MM.1S (cell line): ENCODE measurements around the gene CCM2L.

Experiments
- EZH2 ChIP-seq: fragments of 300-600 bp; sonication (generic); optimal IDR thresholded peaks from 2 replicates; pipeline ENCODE3; 2017; ENCODE audit warnings: low read depth, mild to moderate bottlenecking, antibody characterized with exemption, low read length, mixed read lengths
- TF ChIP-seq, protein P1 (sequence below): fragments of 300-600 bp; sonication (generic); IDR thresholded peaks from 2 replicates; pipeline ENCODE4 v1.5.1; 2016; ENCODE audit warnings: antibody characterized with exemption, low read length, mixed read lengths

DNA sequence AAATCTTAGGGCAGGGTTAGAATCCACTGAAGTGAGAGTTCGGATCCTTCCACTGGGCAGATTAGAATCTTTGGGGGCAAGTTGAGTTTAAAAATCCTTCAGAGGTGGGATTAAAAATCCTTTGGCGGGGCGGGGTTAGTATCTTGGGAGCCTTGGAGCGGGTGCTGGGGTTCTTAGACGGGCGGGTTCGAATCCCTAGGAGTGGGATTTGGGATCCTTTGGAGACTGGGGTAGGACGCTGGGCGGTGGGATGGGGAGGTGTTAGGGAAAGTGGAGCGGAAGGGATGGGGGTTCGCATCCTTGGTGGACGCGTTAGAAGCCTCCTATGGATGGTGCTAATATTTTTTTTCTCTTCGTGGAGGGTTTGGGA is 41.5 kb downstream of the CCM2L start:
- TF ChIP-seq, protein P1, sequence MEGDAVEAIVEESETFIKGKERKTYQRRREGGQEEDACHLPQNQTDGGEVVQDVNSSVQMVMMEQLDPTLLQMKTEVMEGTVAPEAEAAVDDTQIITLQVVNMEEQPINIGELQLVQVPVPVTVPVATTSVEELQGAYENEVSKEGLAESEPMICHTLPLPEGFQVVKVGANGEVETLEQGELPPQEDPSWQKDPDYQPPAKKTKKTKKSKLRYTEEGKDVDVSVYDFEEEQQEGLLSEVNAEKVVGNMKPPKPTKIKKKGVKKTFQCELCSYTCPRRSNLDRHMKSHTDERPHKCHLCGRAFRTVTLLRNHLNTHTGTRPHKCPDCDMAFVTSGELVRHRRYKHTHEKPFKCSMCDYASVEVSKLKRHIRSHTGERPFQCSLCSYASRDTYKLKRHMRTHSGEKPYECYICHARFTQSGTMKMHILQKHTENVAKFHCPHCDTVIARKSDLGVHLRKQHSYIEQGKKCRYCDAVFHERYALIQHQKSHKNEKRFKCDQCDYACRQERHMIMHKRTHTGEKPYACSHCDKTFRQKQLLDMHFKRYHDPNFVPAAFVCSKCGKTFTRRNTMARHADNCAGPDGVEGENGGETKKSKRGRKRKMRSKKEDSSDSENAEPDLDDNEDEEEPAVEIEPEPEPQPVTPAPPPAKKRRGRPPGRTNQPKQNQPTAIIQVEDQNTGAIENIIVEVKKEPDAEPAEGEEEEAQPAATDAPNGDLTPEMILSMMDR = no peak
- TF ChIP-seq EZH2 = peak; percentile 92
